Measurements from ENCODE around the gene NTRK3.
"Not testable (repeated sequence)": the region's sequence is repeated elsewhere in the genome, so short reads cannot be mapped to it uniquely, and the experiment has no call there.

NTRK3 gene

GRCh38 chr15:88035381-88035780 is 221.2 kb downstream of the NTRK3 start:
- H3K79me2 ChIP-seq (ENCODE audit: control insufficient read depth, insufficient read depth, low read length, poor library complexity), result no peaks in the 10 kb centered on the region
- no peak overlapping the region for H3K4me3 ChIP-seq (ENCODE audit: low read depth, low read length)
- H3K4me1 ChIP-seq (ENCODE audit: control insufficient read depth in 1 of 2, insufficient read depth in 2 of 2, low read length in 2 of 2), result no peaks in the 10 kb centered on the region
- no peak for DNase-seq
- no peak overlapping the region for H4K91ac ChIP-seq (ENCODE audit: low read depth, low read length)
- no peak overlapping the region for H3K9ac ChIP-seq (ENCODE audit: low read length)
- H2BK12ac ChIP-seq (ENCODE audit: low read length), result no peak overlapping the region
- no peak overlapping the region for H2BK120ac ChIP-seq (ENCODE audit: insufficient read depth, low read length, poor library complexity)
- no peak overlapping the region for H3K18ac ChIP-seq (ENCODE audit: low read length)
- no peaks in the 10 kb centered on the region for H3K27me3 ChIP-seq (ENCODE audit: insufficient read depth, low read length)
- H3K79me1 ChIP-seq (ENCODE audit: low read length), result no peaks in the 10 kb centered on the region
- no peak overlapping the region for H3K4ac ChIP-seq (ENCODE audit: low read depth, low read length)
- no CpG with 5 or more reads among the region's 5 CpGs for WGBS (ENCODE audit: extremely low coverage, insufficient coverage, insufficient read length)
- no peak overlapping the region for H2BK5ac ChIP-seq (ENCODE audit: low read depth, low read length, poor library complexity)
- no peak overlapping the region for H4K12ac ChIP-seq (ENCODE audit: low read depth, low read length)
- no peak overlapping the region for H2AFZ ChIP-seq (ENCODE audit: insufficient read depth, low read length, poor library complexity)
- H2AK5ac ChIP-seq (ENCODE audit: low read length), result no peak overlapping the region
- no peak overlapping the region for H3K4me2 ChIP-seq (ENCODE audit: low read length)
- no peak overlapping the region for H3K14ac ChIP-seq (ENCODE audit: low read length)
- peaks cover 3% of the 10 kb centered on the region for H3K9me3 ChIP-seq (ENCODE audit: insufficient read depth, low read depth, low read length)
- H3K27ac ChIP-seq (ENCODE audit: low read depth, low read length), result no peak overlapping the region
- H3K36me3 ChIP-seq (ENCODE audit: control insufficient read depth in 1 of 2, insufficient read depth in 2 of 2, low read length in 2 of 2), result no peaks in the 10 kb centered on the region
- no peak overlapping the region for H4K8ac ChIP-seq (ENCODE audit: low read depth, low read length)
- no peak overlapping the region for H3K23ac ChIP-seq (ENCODE audit: low read length)

GRCh38 chr15:88033421-88033820 is 223.1 kb downstream of the NTRK3 start:
- H4K8ac ChIP-seq (ENCODE audit: low read depth, low read length); H4K91ac ChIP-seq (ENCODE audit: low read depth, low read length); H3K79me1 ChIP-seq (ENCODE audit: low read length); H3K9ac ChIP-seq (ENCODE audit: low read length); H3K9me3 ChIP-seq (ENCODE audit: insufficient read depth, low read depth, low read length); H2BK5ac ChIP-seq (ENCODE audit: low read depth, low read length, poor library complexity); DNase-seq; H3K23ac ChIP-seq (ENCODE audit: low read length); H3K14ac ChIP-seq (ENCODE audit: low read length); H2AFZ ChIP-seq (ENCODE audit: insufficient read depth, low read length, poor library complexity); H2BK12ac ChIP-seq (ENCODE audit: low read length); H3K36me3 ChIP-seq (ENCODE audit: control insufficient read depth in 1 of 2, insufficient read depth in 2 of 2, low read length in 2 of 2); H3K4me3 ChIP-seq (ENCODE audit: low read depth, low read length); H3K4me1 ChIP-seq (ENCODE audit: control insufficient read depth in 1 of 2, insufficient read depth in 2 of 2, low read length in 2 of 2); H3K79me2 ChIP-seq (ENCODE audit: control insufficient read depth, insufficient read depth, low read length, poor library complexity); H3K4ac ChIP-seq (ENCODE audit: low read depth, low read length); H3K4me2 ChIP-seq (ENCODE audit: low read length); H2BK120ac ChIP-seq (ENCODE audit: insufficient read depth, low read length, poor library complexity); H4K12ac ChIP-seq (ENCODE audit: low read depth, low read length); H3K27me3 ChIP-seq (ENCODE audit: insufficient read depth, low read length); H3K18ac ChIP-seq (ENCODE audit: low read length); H3K27ac ChIP-seq (ENCODE audit: low read depth, low read length); H2AK5ac ChIP-seq (ENCODE audit: low read length): not testable (repeated sequence)
- no CpG with 5 or more reads among the region's 5 CpGs for WGBS (ENCODE audit: extremely low coverage, insufficient coverage, insufficient read length)

DNA sequence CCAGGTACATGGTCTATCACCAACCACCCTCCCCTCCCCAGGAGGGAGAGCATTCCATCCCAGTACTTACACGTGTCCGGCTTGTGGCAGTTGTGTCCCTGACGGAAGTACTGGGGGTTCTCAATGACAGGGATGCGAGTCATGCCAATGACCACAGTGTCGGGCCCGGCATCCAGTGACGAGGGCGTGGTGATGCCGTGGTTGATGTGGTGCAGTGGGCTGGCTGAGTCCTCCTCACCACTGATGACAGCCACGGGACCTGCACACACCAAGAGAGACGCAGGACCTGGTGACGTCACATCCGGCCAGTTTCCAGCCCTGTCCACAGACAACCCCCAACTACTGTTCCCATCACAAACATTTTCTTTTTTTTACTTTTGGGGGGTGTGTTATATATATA is 223.8 kb downstream of the NTRK3 start:
- Histone ChIP-seq H4K91ac (ENCODE audit: low read depth, low read length) (no peak overlapping the region), H3K79me2 (ENCODE audit: control insufficient read depth, insufficient read depth, low read length, poor library complexity) (no peaks in the 10 kb centered on the region), H2BK120ac (ENCODE audit: insufficient read depth, low read length, poor library complexity) (no peak overlapping the region), H3K18ac (ENCODE audit: low read length) (no peak overlapping the region), H3K9ac (ENCODE audit: low read length) (no peak overlapping the region), H3K9me3 (ENCODE audit: insufficient read depth, low read depth, low read length) (peaks cover 3% of the 10 kb centered on the region), H4K12ac (ENCODE audit: low read depth, low read length) (no peak overlapping the region), H2AK5ac (ENCODE audit: low read length) (no peak overlapping the region), H3K14ac (ENCODE audit: low read length) (no peak overlapping the region), H3K4me3 (ENCODE audit: low read depth, low read length) (no peak overlapping the region), H3K79me1 (ENCODE audit: low read length) (peaks cover 2% of the 10 kb centered on the region), H3K27ac (ENCODE audit: low read depth, low read length) (no peak overlapping the region), H3K23ac (ENCODE audit: low read length) (no peak overlapping the region), H3K27me3 (ENCODE audit: insufficient read depth, low read length) (no peaks in the 10 kb centered on the region), H3K4me2 (ENCODE audit: low read length) (no peak overlapping the region), H3K4ac (ENCODE audit: low read depth, low read length) (no peak overlapping the region), H2BK12ac (ENCODE audit: low read length) (no peak overlapping the region), H4K8ac (ENCODE audit: low read depth, low read length) (no peak overlapping the region), H3K36me3 (ENCODE audit: control insufficient read depth in 1 of 2, insufficient read depth in 2 of 2, low read length in 2 of 2) (no peaks in the 10 kb centered on the region), H2AFZ (ENCODE audit: insufficient read depth, low read length, poor library complexity) (no peak overlapping the region), H3K4me1 (ENCODE audit: control insufficient read depth in 1 of 2, insufficient read depth in 2 of 2, low read length in 2 of 2) (no peaks in the 10 kb centered on the region), H2BK5ac (ENCODE audit: low read depth, low read length, poor library complexity) (no peak overlapping the region)
- DNase-seq, result no peak
- no CpG with 5 or more reads among the region's 13 CpGs for WGBS (ENCODE audit: extremely low coverage, insufficient coverage, insufficient read length)

DNA sequence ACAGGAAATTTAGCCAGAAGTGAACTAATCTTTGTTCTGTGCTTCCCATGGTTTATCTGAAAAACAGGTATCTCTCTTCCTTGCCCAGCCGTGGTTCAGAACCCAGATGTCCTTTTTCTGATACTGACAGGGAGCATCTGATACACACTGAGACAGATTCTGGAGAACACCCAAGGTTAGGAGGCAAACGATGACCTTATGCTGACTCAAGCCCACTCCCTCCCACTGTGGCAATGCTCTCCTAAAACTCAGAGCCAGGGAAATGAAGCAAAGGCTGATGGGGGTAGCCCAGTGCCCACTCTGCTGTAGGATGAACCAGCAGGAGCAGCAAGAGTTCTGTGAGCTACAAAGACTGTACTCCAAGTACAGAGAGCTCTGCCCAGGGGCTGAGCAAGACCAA is 225.1 kb downstream of the NTRK3 start:
- no peak overlapping the region for H3K27ac ChIP-seq (ENCODE audit: low read depth, low read length)
- no peak overlapping the region for H2AK5ac ChIP-seq (ENCODE audit: low read length)
- no peak overlapping the region for H3K9ac ChIP-seq (ENCODE audit: low read length)
- H3K9me3 ChIP-seq (ENCODE audit: insufficient read depth, low read depth, low read length), result peaks cover 3% of the 10 kb centered on the region
- no peak overlapping the region for H4K91ac ChIP-seq (ENCODE audit: low read depth, low read length)
- H2BK12ac ChIP-seq (ENCODE audit: low read length), result no peak overlapping the region
- H4K8ac ChIP-seq (ENCODE audit: low read depth, low read length), result no peak overlapping the region
- no peaks in the 10 kb centered on the region for H3K27me3 ChIP-seq (ENCODE audit: insufficient read depth, low read length)
- no peaks in the 10 kb centered on the region for H3K79me2 ChIP-seq (ENCODE audit: control insufficient read depth, insufficient read depth, low read length, poor library complexity)
- H3K18ac ChIP-seq (ENCODE audit: low read length), result no peak overlapping the region
- H2BK5ac ChIP-seq (ENCODE audit: low read depth, low read length, poor library complexity), result no peak overlapping the region
- no peak overlapping the region for H3K4ac ChIP-seq (ENCODE audit: low read depth, low read length)
- no peaks in the 10 kb centered on the region for H3K36me3 ChIP-seq (ENCODE audit: control insufficient read depth in 1 of 2, insufficient read depth in 2 of 2, low read length in 2 of 2)
- no peak overlapping the region for H3K4me3 ChIP-seq (ENCODE audit: low read depth, low read length)
- H4K12ac ChIP-seq (ENCODE audit: low read depth, low read length), result no peak overlapping the region
- no peak overlapping the region for H3K23ac ChIP-seq (ENCODE audit: low read length)
- H3K79me1 ChIP-seq (ENCODE audit: low read length), result peaks cover 2% of the 10 kb centered on the region
- DNase-seq, result no peak
- no peak overlapping the region for H3K4me2 ChIP-seq (ENCODE audit: low read length)
- no peaks in the 10 kb centered on the region for H3K4me1 ChIP-seq (ENCODE audit: control insufficient read depth in 1 of 2, insufficient read depth in 2 of 2, low read length in 2 of 2)
- H2BK120ac ChIP-seq (ENCODE audit: insufficient read depth, low read length, poor library complexity), result no peak overlapping the region
- no peak overlapping the region for H3K14ac ChIP-seq (ENCODE audit: low read length)
- no CpG with 5 or more reads among the region's 2 CpGs for WGBS (ENCODE audit: extremely low coverage, insufficient coverage, insufficient read length)
- no peak overlapping the region for H2AFZ ChIP-seq (ENCODE audit: insufficient read depth, low read length, poor library complexity)

Data from trophoblast cell (in vitro differentiated cells and primary cell).